GM12878 (cell line): ENCODE data around the gene SLC23A1. TPM values are rescaled to one million over a fixed set of nuclear protein-coding genes. Genes with fewer than 3 reads are reported as not detected.

Source experiments
- CEBPB ChIP-seq, 2 experiments: fragments of 150-350 bp in 1 of 2; IDR thresholded peaks; 2 replicates each; pipeline ENCODE4 v1.6.1; 2012 to 2014; ENCODE audit warnings: low read depth in 2 of 2, low read length in 2 of 2, borderline replicate concordance in 1 of 2, inconsistent platforms in 1 of 2
- CREM ChIP-seq: IDR thresholded peaks from 2 replicates; pipeline ENCODE4 v1.6.1; 2014; ENCODE audit warnings: antibody characterized with exemption, low read depth
- DPF2 ChIP-seq: fragments of 450-650 bp; IDR thresholded peaks from 2 replicates; pipeline ENCODE4 v1.6.1; 2017; ENCODE audit warnings: mild to moderate bottlenecking
- ELK1 ChIP-seq: IDR thresholded peaks from 2 replicates; pipeline ENCODE4 v1.6.1; 2012; ENCODE audit warnings: low read depth, low read length, improper control_type of control experiment
- EP300 ChIP-seq, 2 experiments: fragments of 150-350 bp in 1 of 2; IDR thresholded peaks; 2 replicates each; pipeline ENCODE4 v1.6.1; 2011 to 2012; ENCODE audit warnings: low read depth in 2 of 2, low read length in 2 of 2, borderline replicate concordance in 1 of 2, improper control_type of control experiment in 1 of 2, inconsistent platforms in 1 of 2; ENCODE audit not compliant: control insufficient read depth in 1 of 2
- FOS ChIP-seq: IDR thresholded peaks from 3 replicates; pipeline ENCODE4 v1.6.1; 2011; ENCODE audit warnings: borderline replicate concordance; ENCODE audit not compliant: insufficient read length; ENCODE audit errors: extremely low read depth
- FOXM1 ChIP-seq: IDR thresholded peaks from 2 replicates; pipeline ENCODE4 v1.6.1; 2012; ENCODE audit warnings: low read depth, mild to moderate bottlenecking, inconsistent platforms, low read length, moderate library complexity
- HCFC1 ChIP-seq: fragments of 150-350 bp; IDR thresholded peaks from 2 replicates; pipeline ENCODE4 v1.6.1; 2014; ENCODE audit warnings: low read length
- KAT2A ChIP-seq: conservative IDR thresholded peaks from 2 replicates; pipeline ENCODE4 v1.6.1; 2011; ENCODE audit warnings: low read depth, low read length; ENCODE audit not compliant: control insufficient read depth
- KDM1A ChIP-seq: fragments of 200-600 bp; sonication (generic); IDR thresholded peaks from 2 replicates; pipeline ENCODE4 v1.6.1; 2016; ENCODE audit warnings: borderline replicate concordance
- MTA3 ChIP-seq: IDR thresholded peaks from 2 replicates; pipeline ENCODE4 v1.6.1; 2012; ENCODE audit warnings: low read length, inconsistent platforms, borderline replicate concordance
- MXI1 ChIP-seq: fragments of 150-350 bp; IDR thresholded peaks from 2 replicates; pipeline ENCODE4 v1.6.1; 2011; ENCODE audit warnings: low read depth, mild to moderate bottlenecking, inconsistent platforms, low read length, improper control_type of control experiment
- MYC ChIP-seq: IDR thresholded peaks from 2 replicates; pipeline ENCODE4 v1.6.1; 2011; ENCODE audit warnings: mild to moderate bottlenecking, low read length, moderate library complexity, inconsistent platforms; ENCODE audit not compliant: insufficient read depth, insufficient replicate concordance, insufficient read length, severe bottlenecking
- NR2C1 ChIP-seq: fragments of 450-650 bp; IDR thresholded peaks from 2 replicates; pipeline ENCODE4 v1.6.1; 2017; ENCODE audit warnings: antibody characterized with exemption, mild to moderate bottlenecking, moderate library complexity
- NR2F1 ChIP-seq: fragments of 450-650 bp; conservative IDR thresholded peaks from 2 replicates; pipeline ENCODE4 v1.6.1; 2017; ENCODE audit warnings: mild to moderate bottlenecking
- RELA ChIP-seq: fragments of 450-650 bp; IDR thresholded peaks from 2 replicates; pipeline ENCODE4 v1.8.0; 2014; ENCODE audit warnings: borderline replicate concordance; ENCODE audit not compliant: partially characterized antibody
- RFX5 ChIP-seq: IDR thresholded peaks from 2 replicates; pipeline ENCODE4 v1.6.1; 2011; ENCODE audit warnings: low read depth, low read length, improper control_type of control experiment
- SREBF1 ChIP-seq: IDR thresholded peaks from 2 replicates; pipeline ENCODE4 v1.6.1; 2012; ENCODE audit warnings: mild to moderate bottlenecking, low read length
- SUZ12 ChIP-seq: fragments of 200-600 bp; sonication (generic); IDR thresholded peaks from one replicate; pipeline ENCODE4 v1.6.1; 2018; ENCODE audit warnings: antibody characterized with exemption, mild to moderate bottlenecking; ENCODE audit not compliant: unreplicated experiment
- TARDBP ChIP-seq: IDR thresholded peaks from 2 replicates; pipeline ENCODE4 v1.6.1; 2016; ENCODE audit warnings: borderline replicate concordance
- TCF12 ChIP-seq: IDR thresholded peaks from 2 replicates; pipeline ENCODE4 v1.6.1; 2011; ENCODE audit warnings: low read depth, mild to moderate bottlenecking, low read length
- ZBED1 ChIP-seq: IDR thresholded peaks from 2 replicates; pipeline ENCODE4 v1.6.1; 2016; ENCODE audit warnings: borderline replicate concordance
- polyA plus RNA-seq, 11 experiments: library from polyadenylated mRNA; depleted of rRNA in 4 of 11; unstranded in 6 of 11; stranded (reverse) in 5 of 11; fragments of >200 nt; fragmentation: Nextera tagmentation in 4 of 11; fragmentation: Illumina TruSeq in 1 of 11; extraction: Ambion mirVana in 4 of 11; extraction: Trizol in 1 of 11; gene quantifications; 1 replicate in 1 of 11; 2 replicates in 10 of 11; pipeline versions ENCODE4 v1.2.1 to v1.2.3, GENCODE V29; 2011 to 2016; ENCODE audit warnings: inconsistent platforms in 2 of 11, missing spikeins in 2 of 11, low read depth in 1 of 11
- total RNA-seq, 4 experiments: library from RNA; depleted of rRNA in 3 of 4; stranded (reverse); fragments of >200 nt in 3 of 4; fragmentation: Illumina TruSeq in 1 of 4; extraction: Trizol in 1 of 4; gene quantifications; 2 replicates each; pipeline versions ENCODE4 v1.2.1 to v1.2.3, GENCODE V29; 2013 to 2021
- TF ChIP-seq, protein P1 (sequence below): fragments of 150-350 bp; IDR thresholded peaks from 2 replicates; pipeline ENCODE4 v1.6.1; 2016; ENCODE audit warnings: low read depth, low read length
- TF ChIP-seq, protein P2 (sequence below): fragments of 450-650 bp; IDR thresholded peaks from 2 replicates; pipeline ENCODE4 v1.6.1; 2017; ENCODE audit warnings: mild to moderate bottlenecking, low read depth, inconsistent platforms; ENCODE audit not compliant: poor library complexity, severe bottlenecking

Gene SLC23A1
- total and polyA plus RNA-seq, 10 of the 15 experiments (the other 5 are each of a cell fraction or from before 2014, with no cell fraction given) = 0.35 to 4.7 (median 1.6) TPM

GRCh38 chr5:139389701-139390638 lies 6.9 kb upstream of the SLC23A1 start, which contains the start of gene MZB1 (continued):
- TF ChIP-seq MYC (peak; percentile 95), ELK1 (peak; percentile 23; the same call in 1 of the 2 replicates), TCF12 (peak; percentile 95), FOS (no peak), FOXM1 (no peak), EP300 (IDR thresholded peaks at IDR 0.05; ENCODE audit: borderline replicate concordance in 1 of 2, control insufficient read depth in 1 of 2, low read depth in 2 of 2, low read length in 2 of 2) (peak; percentile 73 to 82), MXI1 (peak; percentile 96), KDM1A (peak; percentile 82; the same call in 1 of the 2 replicates), HCFC1 (no peak), CEBPB (IDR thresholded peaks at IDR 0.05; ENCODE audit: borderline replicate concordance in 1 of 2, low read depth in 2 of 2, low read length in 2 of 2) (no peak), NR2F1 (peak; percentile 69), RELA (peak; percentile 58), DPF2 (peak; percentile 85), ZBED1 (peak; percentile 82; the same call in 1 of the 2 replicates), CREM (peak; percentile 81), SUZ12 (no peak), RFX5 (peak; percentile 77), TARDBP (0 out of 2 replicates have a peak, but pooled peaks have one; percentile 61), SREBF1 (no peak), NR2C1 (no peak), KAT2A (no peak), MTA3 (no peak)
- TF ChIP-seq, protein P1, sequence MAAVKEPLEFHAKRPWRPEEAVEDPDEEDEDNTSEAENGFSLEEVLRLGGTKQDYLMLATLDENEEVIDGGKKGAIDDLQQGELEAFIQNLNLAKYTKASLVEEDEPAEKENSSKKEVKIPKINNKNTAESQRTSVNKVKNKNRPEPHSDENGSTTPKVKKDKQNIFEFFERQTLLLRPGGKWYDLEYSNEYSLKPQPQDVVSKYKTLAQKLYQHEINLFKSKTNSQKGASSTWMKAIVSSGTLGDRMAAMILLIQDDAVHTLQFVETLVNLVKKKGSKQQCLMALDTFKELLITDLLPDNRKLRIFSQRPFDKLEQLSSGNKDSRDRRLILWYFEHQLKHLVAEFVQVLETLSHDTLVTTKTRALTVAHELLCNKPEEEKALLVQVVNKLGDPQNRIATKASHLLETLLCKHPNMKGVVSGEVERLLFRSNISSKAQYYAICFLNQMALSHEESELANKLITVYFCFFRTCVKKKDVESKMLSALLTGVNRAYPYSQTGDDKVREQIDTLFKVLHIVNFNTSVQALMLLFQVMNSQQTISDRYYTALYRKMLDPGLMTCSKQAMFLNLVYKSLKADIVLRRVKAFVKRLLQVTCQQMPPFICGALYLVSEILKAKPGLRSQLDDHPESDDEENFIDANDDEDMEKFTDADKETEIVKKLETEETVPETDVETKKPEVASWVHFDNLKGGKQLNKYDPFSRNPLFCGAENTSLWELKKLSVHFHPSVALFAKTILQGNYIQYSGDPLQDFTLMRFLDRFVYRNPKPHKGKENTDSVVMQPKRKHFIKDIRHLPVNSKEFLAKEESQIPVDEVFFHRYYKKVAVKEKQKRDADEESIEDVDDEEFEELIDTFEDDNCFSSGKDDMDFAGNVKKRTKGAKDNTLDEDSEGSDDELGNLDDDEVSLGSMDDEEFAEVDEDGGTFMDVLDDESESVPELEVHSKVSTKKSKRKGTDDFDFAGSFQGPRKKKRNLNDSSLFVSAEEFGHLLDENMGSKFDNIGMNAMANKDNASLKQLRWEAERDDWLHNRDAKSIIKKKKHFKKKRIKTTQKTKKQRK = no peak
- TF ChIP-seq, protein P2, sequence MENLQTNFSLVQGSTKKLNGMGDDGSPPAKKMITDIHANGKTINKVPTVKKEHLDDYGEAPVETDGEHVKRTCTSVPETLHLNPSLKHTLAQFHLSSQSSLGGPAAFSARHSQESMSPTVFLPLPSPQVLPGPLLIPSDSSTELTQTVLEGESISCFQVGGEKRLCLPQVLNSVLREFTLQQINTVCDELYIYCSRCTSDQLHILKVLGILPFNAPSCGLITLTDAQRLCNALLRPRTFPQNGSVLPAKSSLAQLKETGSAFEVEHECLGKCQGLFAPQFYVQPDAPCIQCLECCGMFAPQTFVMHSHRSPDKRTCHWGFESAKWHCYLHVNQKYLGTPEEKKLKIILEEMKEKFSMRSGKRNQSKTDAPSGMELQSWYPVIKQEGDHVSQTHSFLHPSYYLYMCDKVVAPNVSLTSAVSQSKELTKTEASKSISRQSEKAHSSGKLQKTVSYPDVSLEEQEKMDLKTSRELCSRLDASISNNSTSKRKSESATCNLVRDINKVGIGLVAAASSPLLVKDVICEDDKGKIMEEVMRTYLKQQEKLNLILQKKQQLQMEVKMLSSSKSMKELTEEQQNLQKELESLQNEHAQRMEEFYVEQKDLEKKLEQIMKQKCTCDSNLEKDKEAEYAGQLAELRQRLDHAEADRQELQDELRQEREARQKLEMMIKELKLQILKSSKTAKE = peak; percentile 69
